Kidney (tissue), 14 donors: ENCODE data around the gene PNPLA1. TPM values are rescaled to one million over a fixed set of nuclear protein-coding genes. Genes with fewer than 3 reads are reported as not detected.

Experiments used
- DNase-seq, 5 donors: peaks; one replicate each; pipeline ENCODE4 v3.0.0-alpha.2; 2013 to 2020
- FAIRE-seq: peaks from 2 replicates; lab custom pipeline; 2012; peaks lifted over from hg19 to GRCh38; lab: Jason Lieb, UNC
- H3K27ac ChIP-seq, 2 donors: one replicate each; pipeline ENCODE4 v1.7.0; 2013; ENCODE audit warnings: low read depth in 2 of 2, low read length in 2 of 2, inconsistent platforms in 1 of 2
- H3K27me3 ChIP-seq: one replicate; pipeline ENCODE4 v1.7.1; 2013; ENCODE audit warnings: low read length, inconsistent platforms; ENCODE audit not compliant: control insufficient read depth, insufficient read depth
- H3K36me3 ChIP-seq, 3 donors: one replicate each; pipeline versions ENCODE4 v1.7.0 to v1.7.1; 2013; ENCODE audit warnings: low read length in 3 of 3, control low read depth in 1 of 3, inconsistent platforms in 1 of 3; ENCODE audit not compliant: insufficient read depth in 3 of 3, control insufficient read depth in 2 of 3
- H3K4me1 ChIP-seq, 3 donors: one replicate each; pipeline versions ENCODE4 v1.7.0 to v1.7.1; 2013; ENCODE audit warnings: low read length in 3 of 3, inconsistent platforms in 1 of 3, low read depth in 1 of 3; ENCODE audit not compliant: control insufficient read depth in 2 of 3, insufficient read depth in 2 of 3
- H3K4me3 ChIP-seq, 3 donors: one replicate each; pipeline versions ENCODE4 v1.7.0 to v1.8.1; 2013; ENCODE audit warnings: low read length in 3 of 3, control low read depth in 1 of 3, inconsistent platforms in 1 of 3
- H3K9ac ChIP-seq, 3 donors: one replicate each; pipeline versions ENCODE4 v1.7.0 to v1.7.1; 2013; ENCODE audit warnings: low read length in 3 of 3, control low read depth in 1 of 3, inconsistent platforms in 1 of 3
- H3K9me3 ChIP-seq, 3 donors: one replicate each; pipeline versions ENCODE4 v1.7.0 to v1.7.1; 2013; ENCODE audit warnings: low read length in 3 of 3, control low read depth in 1 of 3, inconsistent platforms in 1 of 3; ENCODE audit not compliant: control insufficient read depth in 2 of 3, insufficient read depth in 1 of 3
- intact Hi-C: fragments of 100-400 bp; cut with DNase I; formaldehyde crosslinking; loops from one replicate; pipeline ENCODE4 v1.11.1; 2022
- polyA plus RNA-seq: library from polyadenylated mRNA; stranded (reverse); fragments of 350-450 nt; fragmentation: Illumina TruSeq; extraction: RNeasy Lipid Tissue Mini Kit (QIAGEN cat#74804); gene quantifications from one replicate; pipeline ENCODE4 v1.2.3, GENCODE V29; 2014; ENCODE audit warnings: low read depth, low replicate concordance; ENCODE audit not compliant: insufficient read depth
- total RNA-seq: library from RNA; stranded (reverse); fragmentation: NEBNext Ultra II Directional; extraction: Animal tissue kit (Norgen Biotek cat#: 25700); gene quantifications from one replicate; pipeline ENCODE4 v1.2.1, GENCODE V29; 2021
- TF ChIP-seq, protein P1 (sequence below): IDR thresholded peaks from 3 replicates; pipeline ENCODE4 v1.5.1; 2012; ENCODE audit warnings: mild to moderate bottlenecking, moderate library complexity, borderline replicate concordance; ENCODE audit not compliant: insufficient read depth; ENCODE audit errors: extremely low read depth
- donor health status: control.
- donor health status: control.
- donor health status: control.
- donor health status: control.
- donor health status: control.
- donor health status: DM: yes; HTN: yes; CAD: no.
- donor health status: Normal renal cell carcinoma (clear cell type).

Gene PNPLA1
- total and polyA plus RNA-seq, 2 donors from 2014 or later = 0.19 to 1.2 TPM

- Histone ChIP-seq H3K9ac (no peak overlapping the region), H3K9me3 (no peaks in the 10 kb centered on the region), H3K36me3 (peaks cover 0 to 11% (median 0%) of the 10 kb centered on the region in 3 donors), H3K27ac (no peak overlapping the region), H3K4me1 (no peaks in the 10 kb centered on the region), H3K27me3 (no peaks in the 10 kb centered on the region), H3K4me3 (no peak overlapping the region)
- TF ChIP-seq, protein P1, sequence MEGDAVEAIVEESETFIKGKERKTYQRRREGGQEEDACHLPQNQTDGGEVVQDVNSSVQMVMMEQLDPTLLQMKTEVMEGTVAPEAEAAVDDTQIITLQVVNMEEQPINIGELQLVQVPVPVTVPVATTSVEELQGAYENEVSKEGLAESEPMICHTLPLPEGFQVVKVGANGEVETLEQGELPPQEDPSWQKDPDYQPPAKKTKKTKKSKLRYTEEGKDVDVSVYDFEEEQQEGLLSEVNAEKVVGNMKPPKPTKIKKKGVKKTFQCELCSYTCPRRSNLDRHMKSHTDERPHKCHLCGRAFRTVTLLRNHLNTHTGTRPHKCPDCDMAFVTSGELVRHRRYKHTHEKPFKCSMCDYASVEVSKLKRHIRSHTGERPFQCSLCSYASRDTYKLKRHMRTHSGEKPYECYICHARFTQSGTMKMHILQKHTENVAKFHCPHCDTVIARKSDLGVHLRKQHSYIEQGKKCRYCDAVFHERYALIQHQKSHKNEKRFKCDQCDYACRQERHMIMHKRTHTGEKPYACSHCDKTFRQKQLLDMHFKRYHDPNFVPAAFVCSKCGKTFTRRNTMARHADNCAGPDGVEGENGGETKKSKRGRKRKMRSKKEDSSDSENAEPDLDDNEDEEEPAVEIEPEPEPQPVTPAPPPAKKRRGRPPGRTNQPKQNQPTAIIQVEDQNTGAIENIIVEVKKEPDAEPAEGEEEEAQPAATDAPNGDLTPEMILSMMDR = no peak
- DNase-seq = no peak
- FAIRE-seq = no peak
- intact Hi-C loops = no loop called here
Measured at GRCh38 chr6:36306375-36306774, 36.5 kb downstream of the PNPLA1 start.

- intact Hi-C loops = no loop called here
- H3K36me3 ChIP-seq = peaks cover 0 to 11% (median 0%) of the 10 kb centered on the region in 3 donors
- FAIRE-seq (no peak), DNase-seq (no peak)
- no peaks in the 10 kb centered on the region for H3K4me1 ChIP-seq
- no peaks in the 10 kb centered on the region for H3K27me3 ChIP-seq
- H3K27ac ChIP-seq = no peak overlapping the region
- H3K4me3 ChIP-seq = no peak overlapping the region
- H3K9me3 ChIP-seq = no peaks in the 10 kb centered on the region
- no peak overlapping the region for H3K9ac ChIP-seq
- TF ChIP-seq, protein P1 = no peak
Measured at GRCh38 chr6:36308514-36308913, 38.7 kb downstream of the PNPLA1 start.

DNA sequence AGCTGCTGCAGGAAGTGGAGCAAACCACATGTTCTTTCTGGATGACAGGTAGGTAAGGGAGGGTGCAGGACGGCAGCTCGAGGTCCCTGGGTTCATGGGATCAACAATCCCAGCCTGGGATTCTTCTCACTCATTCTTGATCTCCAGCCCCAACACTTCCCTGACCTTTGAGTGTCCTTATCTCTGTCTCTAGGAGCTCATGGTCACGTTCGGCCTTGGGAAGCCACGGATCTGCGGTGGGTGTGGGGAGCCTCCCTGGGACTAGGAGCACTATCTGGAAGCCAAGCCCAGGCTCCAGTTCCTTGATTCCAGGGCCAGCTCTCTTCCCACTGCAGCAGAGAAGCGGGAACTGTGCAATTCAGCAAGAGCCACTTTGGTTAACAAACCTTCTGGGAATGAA, 39.3 kb downstream of the PNPLA1 start:
- Histone ChIP-seq H3K4me3 (no peak overlapping the region), H3K27me3 (no peaks in the 10 kb centered on the region), H3K9ac (no peak overlapping the region), H3K4me1 (no peaks in the 10 kb centered on the region), H3K36me3 (peaks cover 0 to 11% (median 0%) of the 10 kb centered on the region in 3 donors), H3K27ac (no peak overlapping the region), H3K9me3 (no peaks in the 10 kb centered on the region)
- TF ChIP-seq, protein P1 = no peak
- intact Hi-C loops = no loop called here
- FAIRE-seq (no peak), DNase-seq (no peak)

DNA sequence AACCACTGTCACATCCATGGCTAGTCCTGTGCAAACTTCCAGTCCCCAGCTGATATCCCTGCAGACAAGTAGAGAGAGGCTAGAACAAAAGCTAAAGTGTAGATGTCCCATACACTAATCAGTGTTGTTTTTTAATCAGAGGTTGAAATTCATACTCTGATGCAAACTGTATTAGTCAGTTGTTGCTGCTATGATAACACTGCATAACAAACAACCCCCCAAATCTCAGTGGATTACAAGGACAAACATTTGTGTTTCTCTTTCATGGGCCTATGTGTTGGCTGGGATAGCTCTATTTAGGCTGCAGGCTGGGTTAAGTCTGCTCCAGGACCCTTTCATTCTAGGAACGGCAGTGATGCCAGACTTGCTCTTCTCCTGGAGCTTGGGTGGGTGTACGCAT, 40.0 kb downstream of the PNPLA1 start:
- H3K27ac ChIP-seq = no peak overlapping the region
- no peaks in the 10 kb centered on the region for H3K4me1 ChIP-seq
- TF ChIP-seq, protein P1 = no peak
- peaks cover 0 to 11% (median 0%) of the 10 kb centered on the region in 3 donors for H3K36me3 ChIP-seq
- H3K27me3 ChIP-seq = no peaks in the 10 kb centered on the region
- no peaks in the 10 kb centered on the region for H3K9me3 ChIP-seq
- FAIRE-seq (no peak), DNase-seq (no peak)
- intact Hi-C loops = no loop called here
- H3K9ac ChIP-seq = no peak overlapping the region
- H3K4me3 ChIP-seq = no peak overlapping the region
